GM23338 (cell line): Measurements from ENCODE around the gene PLPP4.
A peak's percentile ranks its signal among the peaks of the same experiment; 100 is the strongest.

Experiments
- CREB1 ChIP-seq: fragments of 250-450 bp; sonication (Bioruptor Pico); IDR thresholded peaks from 2 replicates; pipeline ENCODE4 v1.5.0; 2020; ENCODE audit warnings: low read depth, mild to moderate bottlenecking, moderate library complexity
- EZH2 ChIP-seq: fragments of 200-600 bp; sonication (generic); IDR thresholded peaks from one replicate; pipeline ENCODE4 v1.8.0; 2017; ENCODE audit warnings: antibody characterized with exemption, mild to moderate bottlenecking, low read depth; ENCODE audit not compliant: unreplicated experiment
- EZH2phosphoT487 ChIP-seq: fragments of 200-600 bp; sonication (generic); IDR thresholded peaks from one replicate; pipeline ENCODE4 v1.8.1; 2018; ENCODE audit warnings: antibody characterized with exemption; ENCODE audit not compliant: unreplicated experiment
- NANOG ChIP-seq: IDR thresholded peaks from 2 replicates; pipeline ENCODE4 v1.6.1; 2016; ENCODE audit warnings: antibody characterized with exemption, borderline replicate concordance
- STAT1 ChIP-seq: IDR thresholded peaks from one replicate; pipeline ENCODE4 v1.6.1; 2016; ENCODE audit warnings: antibody characterized with exemption; ENCODE audit not compliant: unreplicated experiment
- TF ChIP-seq, protein P1 (sequence below), 2 experiments: fragments of 200-600 bp in 1 of 2; sonication (generic) in 1 of 2; conservative IDR thresholded peaks; 2 replicates each; pipeline versions ENCODE4 v1.5.1 to v1.6.1; 2016 to 2017; ENCODE audit warnings: antibody characterized with exemption in 2 of 2, low read depth in 2 of 2, mild to moderate bottlenecking in 2 of 2, moderate library complexity in 1 of 2
- TF ChIP-seq, protein P2 (sequence below): IDR thresholded peaks from one replicate; pipeline ENCODE4 v1.6.1; 2018; ENCODE audit warnings: antibody characterized with exemption; ENCODE audit not compliant: unreplicated experiment
- TF ChIP-seq, protein P3 (sequence below): IDR thresholded peaks from 2 replicates; pipeline ENCODE4 v1.6.1; 2016; ENCODE audit warnings: antibody characterized with exemption

DNA sequence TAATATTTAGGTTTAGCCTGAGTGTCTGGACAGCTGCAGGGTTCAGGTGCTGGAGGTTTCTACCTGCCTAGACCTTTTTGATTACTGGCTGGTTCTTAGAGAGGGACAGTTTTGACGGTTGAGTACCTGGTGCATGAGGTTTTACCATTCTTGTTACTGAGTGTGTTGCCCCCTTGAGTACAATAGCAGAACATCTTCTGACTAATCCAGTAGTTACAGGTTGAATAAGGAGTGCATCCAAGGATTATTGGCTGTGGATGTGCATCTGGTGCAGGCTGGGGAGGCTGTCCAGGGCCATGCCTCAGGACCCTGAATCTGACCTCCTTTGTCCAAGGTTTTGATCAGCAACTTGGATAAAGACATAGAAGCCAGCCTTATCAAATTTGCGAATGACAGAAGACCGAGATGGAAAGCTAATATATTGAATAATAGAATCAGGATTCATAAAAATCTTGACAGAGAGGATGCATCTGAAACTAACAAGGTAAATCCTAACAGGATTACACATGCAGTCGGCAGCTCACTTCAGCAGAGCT, 23.1 kb downstream of the PLPP4 start:
- TF ChIP-seq CREB1 (CRISPR knock-in tag) (no peak), EZH2 (no peak), EZH2phosphoT487 (no peak), STAT1 (no peak), NANOG (no peak)
- TF ChIP-seq, protein P1, sequence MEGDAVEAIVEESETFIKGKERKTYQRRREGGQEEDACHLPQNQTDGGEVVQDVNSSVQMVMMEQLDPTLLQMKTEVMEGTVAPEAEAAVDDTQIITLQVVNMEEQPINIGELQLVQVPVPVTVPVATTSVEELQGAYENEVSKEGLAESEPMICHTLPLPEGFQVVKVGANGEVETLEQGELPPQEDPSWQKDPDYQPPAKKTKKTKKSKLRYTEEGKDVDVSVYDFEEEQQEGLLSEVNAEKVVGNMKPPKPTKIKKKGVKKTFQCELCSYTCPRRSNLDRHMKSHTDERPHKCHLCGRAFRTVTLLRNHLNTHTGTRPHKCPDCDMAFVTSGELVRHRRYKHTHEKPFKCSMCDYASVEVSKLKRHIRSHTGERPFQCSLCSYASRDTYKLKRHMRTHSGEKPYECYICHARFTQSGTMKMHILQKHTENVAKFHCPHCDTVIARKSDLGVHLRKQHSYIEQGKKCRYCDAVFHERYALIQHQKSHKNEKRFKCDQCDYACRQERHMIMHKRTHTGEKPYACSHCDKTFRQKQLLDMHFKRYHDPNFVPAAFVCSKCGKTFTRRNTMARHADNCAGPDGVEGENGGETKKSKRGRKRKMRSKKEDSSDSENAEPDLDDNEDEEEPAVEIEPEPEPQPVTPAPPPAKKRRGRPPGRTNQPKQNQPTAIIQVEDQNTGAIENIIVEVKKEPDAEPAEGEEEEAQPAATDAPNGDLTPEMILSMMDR (conservative IDR thresholded peaks at IDR 0.05; ENCODE audit: low read depth in 2 of 2) = peak; percentile 31 to 55
- TF ChIP-seq, protein P2, sequence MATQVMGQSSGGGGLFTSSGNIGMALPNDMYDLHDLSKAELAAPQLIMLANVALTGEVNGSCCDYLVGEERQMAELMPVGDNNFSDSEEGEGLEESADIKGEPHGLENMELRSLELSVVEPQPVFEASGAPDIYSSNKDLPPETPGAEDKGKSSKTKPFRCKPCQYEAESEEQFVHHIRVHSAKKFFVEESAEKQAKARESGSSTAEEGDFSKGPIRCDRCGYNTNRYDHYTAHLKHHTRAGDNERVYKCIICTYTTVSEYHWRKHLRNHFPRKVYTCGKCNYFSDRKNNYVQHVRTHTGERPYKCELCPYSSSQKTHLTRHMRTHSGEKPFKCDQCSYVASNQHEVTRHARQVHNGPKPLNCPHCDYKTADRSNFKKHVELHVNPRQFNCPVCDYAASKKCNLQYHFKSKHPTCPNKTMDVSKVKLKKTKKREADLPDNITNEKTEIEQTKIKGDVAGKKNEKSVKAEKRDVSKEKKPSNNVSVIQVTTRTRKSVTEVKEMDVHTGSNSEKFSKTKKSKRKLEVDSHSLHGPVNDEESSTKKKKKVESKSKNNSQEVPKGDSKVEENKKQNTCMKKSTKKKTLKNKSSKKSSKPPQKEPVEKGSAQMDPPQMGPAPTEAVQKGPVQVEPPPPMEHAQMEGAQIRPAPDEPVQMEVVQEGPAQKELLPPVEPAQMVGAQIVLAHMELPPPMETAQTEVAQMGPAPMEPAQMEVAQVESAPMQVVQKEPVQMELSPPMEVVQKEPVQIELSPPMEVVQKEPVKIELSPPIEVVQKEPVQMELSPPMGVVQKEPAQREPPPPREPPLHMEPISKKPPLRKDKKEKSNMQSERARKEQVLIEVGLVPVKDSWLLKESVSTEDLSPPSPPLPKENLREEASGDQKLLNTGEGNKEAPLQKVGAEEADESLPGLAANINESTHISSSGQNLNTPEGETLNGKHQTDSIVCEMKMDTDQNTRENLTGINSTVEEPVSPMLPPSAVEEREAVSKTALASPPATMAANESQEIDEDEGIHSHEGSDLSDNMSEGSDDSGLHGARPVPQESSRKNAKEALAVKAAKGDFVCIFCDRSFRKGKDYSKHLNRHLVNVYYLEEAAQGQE = no peak
- TF ChIP-seq, protein P3, sequence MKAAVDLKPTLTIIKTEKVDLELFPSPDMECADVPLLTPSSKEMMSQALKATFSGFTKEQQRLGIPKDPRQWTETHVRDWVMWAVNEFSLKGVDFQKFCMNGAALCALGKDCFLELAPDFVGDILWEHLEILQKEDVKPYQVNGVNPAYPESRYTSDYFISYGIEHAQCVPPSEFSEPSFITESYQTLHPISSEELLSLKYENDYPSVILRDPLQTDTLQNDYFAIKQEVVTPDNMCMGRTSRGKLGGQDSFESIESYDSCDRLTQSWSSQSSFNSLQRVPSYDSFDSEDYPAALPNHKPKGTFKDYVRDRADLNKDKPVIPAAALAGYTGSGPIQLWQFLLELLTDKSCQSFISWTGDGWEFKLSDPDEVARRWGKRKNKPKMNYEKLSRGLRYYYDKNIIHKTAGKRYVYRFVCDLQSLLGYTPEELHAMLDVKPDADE = no peak
